ENCODE measurements around the gene TOMM5.

The TOMM5 gene

GRCh38 chr9:37592108-37592951, at the start of gene TOMM5:
TOMM5 (minus strand) TSS chr9:37592597; CDS start chr9:37592532, 65 bp downstream.
- DNase-seq (ENCODE audit: low read depth), result peak; percentile 78

DNA sequence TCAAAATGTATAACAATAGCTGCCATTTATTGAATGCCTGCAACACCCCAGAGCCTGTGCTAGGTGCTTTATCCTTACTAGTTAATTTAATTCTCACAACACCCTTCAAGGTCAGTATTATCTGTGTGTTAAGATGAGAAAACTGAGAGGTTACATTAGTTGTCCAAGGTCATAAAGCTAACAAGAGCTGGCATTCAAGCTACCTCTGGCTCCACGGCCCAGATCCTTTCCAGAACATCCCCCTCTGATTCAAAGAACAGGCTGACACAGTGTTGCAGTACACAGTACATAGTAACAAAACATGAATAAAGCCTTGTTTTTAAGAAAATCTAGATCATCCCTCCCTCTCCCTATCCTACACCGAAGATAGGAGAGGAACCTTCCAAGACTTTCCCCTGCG, 48.9 kb upstream of the TOMM5 start:
- no peak for DNase-seq (ENCODE audit: low read depth)

- no peak for DNase-seq (ENCODE audit: low read depth)
Measured at GRCh38 chr9:37640246-37640645, 47.8 kb upstream of the TOMM5 start.

- DNase-seq (ENCODE audit: low read depth), result no peak
Measured at GRCh38 chr9:37639841-37640240, 47.4 kb upstream of the TOMM5 start.

DNA sequence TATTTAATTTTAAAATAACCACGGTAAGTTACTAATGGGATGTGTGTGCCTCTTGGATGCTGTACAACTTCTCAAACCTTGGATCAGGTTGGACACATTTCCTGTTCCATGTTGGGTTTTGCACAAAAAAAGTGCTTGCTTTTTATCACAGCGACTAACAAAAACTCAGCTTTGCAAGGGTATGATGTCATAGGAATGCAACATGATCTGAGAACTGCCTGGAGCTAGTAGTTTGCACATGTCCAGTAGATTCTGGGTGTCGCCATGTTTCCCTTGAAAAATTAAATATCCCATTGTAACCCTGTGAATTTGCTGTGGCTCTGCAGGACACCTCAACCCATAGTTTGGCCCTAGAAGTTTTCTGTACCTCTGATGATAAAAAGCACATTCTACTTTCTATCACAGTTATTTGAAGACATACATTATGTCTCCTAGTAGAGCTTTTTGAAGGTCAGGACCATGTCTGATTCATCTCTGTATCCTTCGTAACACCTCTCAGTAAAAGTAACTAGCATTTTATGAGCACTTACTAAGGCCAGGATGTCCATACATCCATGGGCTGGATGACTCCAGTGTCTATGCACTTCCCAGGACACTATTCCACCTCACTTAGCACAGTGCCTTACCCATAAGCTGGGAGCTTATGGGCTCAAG, 46.8 kb upstream of the TOMM5 start:
- DNase-seq (ENCODE audit: low read depth), result no peak

DNA sequence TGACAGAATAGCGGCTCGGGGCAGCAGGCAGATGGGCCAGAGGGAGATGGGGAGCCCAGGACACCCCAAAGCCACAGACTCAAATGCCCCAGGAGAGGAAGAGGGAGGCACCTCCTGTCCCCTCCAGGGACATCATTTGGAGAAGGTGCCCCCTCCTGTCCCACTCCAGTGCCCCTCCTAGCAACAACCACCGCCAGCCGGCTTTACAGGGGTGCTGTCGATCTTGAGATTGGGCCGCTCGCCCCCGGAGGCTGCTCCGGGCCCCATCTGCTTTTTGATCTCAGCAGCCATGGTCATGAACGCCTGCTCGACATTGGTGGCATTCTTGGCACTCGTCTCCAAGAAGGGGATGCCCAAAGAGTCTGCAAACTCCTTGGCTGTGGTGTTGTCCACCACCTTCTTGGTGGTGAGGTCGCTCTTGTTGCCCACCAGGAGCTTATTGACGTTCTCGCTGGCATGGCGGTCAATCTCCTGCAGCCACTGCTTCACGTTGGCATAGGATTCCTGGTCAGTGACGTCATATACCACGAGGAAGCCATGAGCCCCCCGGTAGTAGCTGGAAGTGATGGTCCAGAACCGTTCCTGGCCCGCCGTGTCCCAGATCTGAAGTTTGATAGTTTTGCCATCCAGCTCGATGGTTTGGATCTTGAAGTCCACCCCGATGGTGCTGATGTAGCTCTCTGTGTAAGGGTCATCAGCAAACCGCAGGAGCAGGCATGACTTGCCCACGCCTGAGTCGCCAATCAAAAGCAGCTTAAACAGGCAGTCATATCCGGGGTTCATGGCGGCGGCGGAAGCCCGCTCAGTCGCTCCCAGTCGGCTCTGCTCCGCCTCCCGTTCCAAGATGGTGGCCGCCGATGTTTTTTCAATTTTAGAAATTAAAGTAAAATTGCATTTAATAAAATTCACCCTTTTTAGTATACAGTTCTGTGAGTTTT, 44.4 kb upstream of the TOMM5 start:
- no peak for DNase-seq (ENCODE audit: low read depth)

GRCh38 chr9:37635808-37636207, 43.4 kb upstream of the TOMM5 start:
- no peak for DNase-seq (ENCODE audit: low read depth)

DNA sequence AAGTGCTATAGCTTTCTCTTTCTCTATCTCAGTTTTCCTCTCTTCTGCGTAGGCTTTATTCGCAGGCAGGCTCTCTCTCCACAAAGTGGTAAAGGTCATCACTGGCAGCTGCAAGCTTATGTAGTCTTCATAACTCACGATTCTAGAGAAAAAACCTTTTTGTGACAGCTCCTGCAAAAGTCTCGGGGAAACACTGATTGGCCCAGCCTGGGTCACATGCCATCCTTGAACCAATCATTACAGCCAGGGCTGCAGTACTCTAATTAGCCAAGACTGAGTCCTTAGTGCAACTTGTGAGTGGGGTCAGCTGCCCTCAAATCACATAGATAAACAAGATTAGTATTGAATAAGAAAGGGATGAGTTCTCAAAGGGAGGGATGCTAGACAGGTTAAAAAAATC, 40.1 kb upstream of the TOMM5 start:
- no peak for DNase-seq (ENCODE audit: low read depth)

DNA sequence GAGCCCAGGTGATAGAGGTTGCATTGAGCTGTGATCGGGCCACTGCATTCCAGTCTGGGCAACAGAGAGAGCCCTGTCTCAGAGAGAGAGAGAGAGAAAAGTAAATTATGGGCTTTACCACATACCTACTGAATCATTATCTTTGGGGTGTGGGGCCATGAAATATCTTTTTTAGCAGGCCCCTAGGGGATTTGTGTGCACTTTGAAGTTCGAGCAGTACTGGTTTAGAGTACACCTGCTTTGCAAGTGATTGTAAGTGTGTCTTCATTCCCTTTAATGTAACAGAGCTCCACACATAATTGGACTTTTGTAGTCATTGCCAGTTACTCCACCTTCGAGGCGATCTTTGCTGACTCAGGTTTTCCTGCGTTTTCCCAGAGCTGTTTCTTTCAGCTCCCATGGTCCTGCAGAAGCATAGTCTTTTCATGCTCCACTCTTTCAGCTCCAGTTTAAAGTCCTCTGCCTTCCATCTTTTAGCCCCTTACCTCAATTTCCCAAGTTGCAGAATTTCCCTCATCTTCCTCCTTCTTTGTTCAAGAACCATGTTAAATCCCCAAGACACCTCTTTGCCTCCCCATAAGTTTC, 34.4 kb upstream of the TOMM5 start:
- DNase-seq (ENCODE audit: low read depth), result no peak

- DNase-seq (ENCODE audit: low read depth), result no peak
Measured at GRCh38 chr9:37625758-37626147, 33.4 kb upstream of the TOMM5 start.

DNA sequence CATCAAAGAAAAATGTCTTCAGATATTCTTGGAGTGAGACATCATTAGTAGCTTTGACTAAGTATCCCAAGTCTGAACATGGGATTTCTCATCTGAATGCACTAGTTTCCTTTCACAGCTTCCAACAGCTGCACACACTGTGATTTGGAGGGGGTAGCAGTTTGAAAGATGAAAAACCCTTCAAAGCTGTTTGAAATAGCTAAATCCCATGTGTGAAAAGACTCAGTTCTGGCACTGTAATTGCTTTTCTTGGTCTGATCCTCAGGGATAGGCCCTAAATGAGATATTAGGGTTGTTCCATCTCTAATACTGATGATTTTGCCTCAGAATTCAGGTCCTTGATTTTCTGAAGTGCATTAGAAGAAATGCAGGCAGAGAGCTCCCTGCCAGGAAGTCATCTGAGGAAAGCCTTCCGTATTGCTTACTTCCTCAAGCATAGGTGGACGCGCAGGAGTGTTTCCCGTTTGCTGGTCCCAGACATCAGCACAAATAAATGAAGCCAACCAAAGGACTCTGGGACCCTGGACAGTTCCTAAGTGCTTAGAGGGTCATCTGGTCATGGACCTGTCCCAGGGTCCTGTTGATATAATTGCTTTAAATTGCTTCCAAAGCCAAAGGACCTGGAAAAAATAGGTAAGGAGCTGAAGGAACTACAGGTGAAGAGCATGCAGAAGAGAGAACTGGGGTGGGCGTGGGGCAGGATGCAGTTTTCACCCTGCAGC, 32.8 kb upstream of the TOMM5 start:
- no peak for DNase-seq (ENCODE audit: low read depth)

GRCh38 chr9:37624073-37624472, 31.7 kb upstream of the TOMM5 start:
- DNase-seq (ENCODE audit: low read depth), result no peak

DNA sequence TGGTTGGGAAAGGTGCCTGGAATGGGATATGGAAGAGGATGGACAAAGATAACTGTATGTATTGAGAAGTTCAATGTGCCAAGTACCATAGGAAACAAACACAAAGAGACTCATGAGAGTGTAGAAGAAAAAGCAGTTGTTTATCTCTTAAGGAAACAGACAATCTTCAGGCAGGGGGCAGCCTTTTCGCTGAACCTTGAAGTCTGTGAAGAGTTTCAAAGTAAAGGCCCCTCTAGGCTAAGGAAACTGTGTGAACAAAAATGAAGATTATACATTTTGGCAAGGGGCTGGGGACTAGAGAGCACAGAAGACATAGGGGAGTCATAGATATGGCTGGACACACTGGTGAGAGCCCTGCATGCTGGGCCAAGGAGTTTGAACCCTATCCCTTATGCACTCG, 30.9 kb upstream of the TOMM5 start:
- no peak for DNase-seq (ENCODE audit: low read depth)

DNA sequence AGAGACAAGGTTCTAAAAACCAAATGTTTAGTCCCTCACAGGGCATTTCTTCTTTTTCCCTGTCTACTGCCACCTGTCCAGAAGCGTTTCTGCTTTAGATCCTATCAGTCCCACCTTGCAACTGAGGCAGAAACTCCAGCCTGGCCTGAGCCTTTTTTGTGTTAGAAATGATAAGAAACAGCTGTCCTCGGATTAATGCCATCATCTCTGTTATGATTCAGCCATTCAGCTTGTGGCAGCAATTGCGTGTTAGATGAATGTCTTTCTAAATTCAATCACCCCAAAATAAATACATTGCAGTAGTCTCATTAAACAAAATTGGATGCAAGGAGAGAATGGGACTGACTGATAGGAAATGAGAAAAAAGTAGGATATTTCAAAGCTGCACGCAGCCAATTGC, 30.1 kb upstream of the TOMM5 start:
- DNase-seq (ENCODE audit: low read depth), result no peak

GRCh38 chr9:37621273-37622121, 29.1 kb upstream of the TOMM5 start:
- DNase-seq (ENCODE audit: low read depth), result no peak

- no peak for DNase-seq (ENCODE audit: low read depth)
Measured at GRCh38 chr9:37620396-37620795, 28.0 kb upstream of the TOMM5 start.

- no peak for DNase-seq (ENCODE audit: low read depth)
Measured at GRCh38 chr9:37619806-37620205, 27.4 kb upstream of the TOMM5 start.

DNA sequence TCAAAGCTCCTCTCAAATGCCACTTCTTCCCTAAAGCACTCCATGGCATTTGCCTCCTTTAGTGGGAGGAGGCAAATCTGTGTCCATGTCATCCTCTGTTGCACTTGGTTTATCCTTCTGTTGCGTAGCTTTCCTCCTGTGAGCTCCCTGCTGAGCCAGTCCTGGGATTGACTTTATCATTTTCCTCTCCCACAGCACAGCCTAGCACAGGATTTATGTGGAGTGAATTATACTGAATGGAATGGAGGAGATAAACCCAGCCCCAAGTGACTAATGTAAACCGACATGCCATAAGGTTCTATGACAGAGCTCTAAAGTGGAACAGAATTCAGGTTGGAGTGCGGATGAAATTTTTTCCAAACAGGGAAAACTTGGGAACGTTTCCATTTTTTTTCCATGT, 26.4 kb upstream of the TOMM5 start:
- no peak for DNase-seq (ENCODE audit: low read depth)

- DNase-seq (ENCODE audit: low read depth), result no peak
Measured at GRCh38 chr9:37617832-37618231, 25.4 kb upstream of the TOMM5 start.

DNA sequence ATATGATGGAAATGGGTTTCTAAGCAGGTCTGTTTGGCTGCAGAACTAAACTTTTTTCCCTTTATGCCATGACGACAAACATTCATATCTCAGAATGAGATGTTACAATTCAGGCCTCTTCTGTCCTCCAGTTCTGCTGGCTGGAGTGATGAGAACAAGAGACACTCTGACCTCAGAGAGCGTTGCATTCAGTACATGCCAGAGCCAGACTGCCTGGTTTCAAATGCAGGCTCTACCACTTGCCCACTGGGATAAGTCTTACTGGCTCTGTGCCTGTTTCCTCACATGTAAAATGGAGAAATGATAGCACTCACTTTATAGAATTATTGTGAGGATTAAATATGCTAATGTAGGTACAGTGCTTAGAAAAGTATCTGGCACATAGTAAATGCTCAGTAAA, 24.8 kb upstream of the TOMM5 start:
- no peak for DNase-seq (ENCODE audit: low read depth)

DNA sequence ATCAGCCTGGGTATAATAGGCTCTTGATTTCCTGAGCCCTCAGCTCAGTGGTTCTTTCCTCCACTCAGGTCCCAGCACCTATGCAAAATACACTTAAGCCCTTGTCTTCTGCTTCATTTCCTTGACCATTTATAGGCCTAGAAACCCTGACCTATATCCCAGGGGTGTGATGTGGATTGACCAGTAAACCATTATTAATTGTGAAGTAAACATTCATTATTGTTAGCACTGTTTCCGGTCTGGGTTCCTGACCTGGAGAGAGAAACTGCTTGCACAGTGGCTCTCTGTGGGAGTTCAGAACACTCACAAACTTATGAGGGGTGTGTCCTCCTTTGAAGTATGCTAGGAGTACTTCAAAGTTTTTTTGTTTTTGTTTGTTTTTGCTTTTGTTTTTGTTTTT, 19.6 kb upstream of the TOMM5 start:
- DNase-seq (ENCODE audit: low read depth), result no peak
